Neural cell (in vitro differentiated cells): ENCODE results near the gene KIRREL3. TPM values are rescaled to one million over a fixed set of nuclear protein-coding genes. Genes with fewer than 3 reads are reported as not detected.

ENCODE experiments used
- H2AFZ ChIP-seq: fragments of 200-600, 300-800 bp; sonication (generic), shearing (Covaris generic); 2 replicates; pipeline ENCODE4 v1.6.0; 2014; ENCODE audit warnings: low read depth, mild to moderate bottlenecking, antibody characterized with exemption, low read length, moderate library complexity
- H3F3A ChIP-seq: fragments of 200-600 bp; shearing (Covaris generic); 2 replicates; pipeline ENCODE4 v1.6.1; 2016; ENCODE audit warnings: mild to moderate bottlenecking, moderate library complexity, mixed read lengths, antibody characterized with exemption, low read length; ENCODE audit not compliant: insufficient read depth, poor library complexity, severe bottlenecking
- H3K27ac ChIP-seq: fragments of 200-600, 300-800 bp; sonication (generic), shearing (Covaris generic); 2 replicates; pipeline ENCODE4 v1.5.1; 2014; ENCODE audit warnings: mild to moderate bottlenecking, low read length, moderate library complexity
- H3K27me3 ChIP-seq: fragments of 300-800, 200-600 bp; sonication (generic), shearing (Covaris generic); 2 replicates; pipeline ENCODE4 v1.6.0; 2014; ENCODE audit warnings: mild to moderate bottlenecking, low read depth, low read length, moderate library complexity; ENCODE audit not compliant: insufficient read depth
- H3K36me3 ChIP-seq: fragments of 300-800, 200-600 bp; sonication (generic), shearing (Covaris generic); 2 replicates; pipeline ENCODE4 v1.5.1; 2014; ENCODE audit warnings: mild to moderate bottlenecking, antibody characterized with exemption, low read length, moderate library complexity; ENCODE audit not compliant: insufficient read depth
- H3K4me2 ChIP-seq: fragments of 300-800, 200-600 bp; sonication (generic), shearing (Covaris generic); 2 replicates; pipeline ENCODE4 v1.6.0; 2014; ENCODE audit warnings: mild to moderate bottlenecking, low read length
- H3K4me3 ChIP-seq: fragments of 300-800, 200-600 bp; sonication (generic), shearing (Covaris generic); 2 replicates; pipeline ENCODE4 v1.5.1; 2014; ENCODE audit warnings: mild to moderate bottlenecking, low read length, moderate library complexity
- H3K79me2 ChIP-seq: fragments of 200-600 bp; shearing (Covaris generic); replicated peaks from 2 replicates; pipeline ENCODE4 v1.6.0; 2014; ENCODE audit warnings: mild to moderate bottlenecking, low read length, moderate library complexity; ENCODE audit not compliant: insufficient read depth
- H3K9ac ChIP-seq: fragments of 300-800, 200-600 bp; sonication (generic), shearing (Covaris generic); 2 replicates; pipeline ENCODE4 v1.6.1; 2016; ENCODE audit warnings: mild to moderate bottlenecking, low read length, mixed read lengths
- H3K9me2 ChIP-seq: fragments of 200-600 bp; shearing (Covaris generic); 2 replicates; pipeline ENCODE4 v1.6.1; 2016; ENCODE audit warnings: mild to moderate bottlenecking, low read length, mixed read lengths; ENCODE audit not compliant: insufficient read depth
- H3K9me3 ChIP-seq: fragments of 200-600, 300-800 bp; sonication (generic), shearing (Covaris generic); 2 replicates; pipeline ENCODE4 v1.6.1; 2016; ENCODE audit warnings: mild to moderate bottlenecking, mixed run types, low read length, moderate library complexity, mixed read lengths
- H4K20me1 ChIP-seq: fragments of 200-600 bp; shearing (Covaris generic); 2 replicates; pipeline ENCODE4 v1.6.1; 2016; ENCODE audit warnings: mild to moderate bottlenecking, mixed run types; ENCODE audit not compliant: insufficient read depth
- EP300 ChIP-seq: fragments of 450-650 bp; conservative IDR thresholded peaks from 2 replicates; pipeline ENCODE4 v1.6.1; 2014; ENCODE audit warnings: antibody characterized with exemption, mild to moderate bottlenecking, moderate library complexity; ENCODE audit not compliant: poor library complexity, severe bottlenecking
- EZH2 ChIP-seq: fragments of 200-600, 300-800 bp; shearing (Covaris generic), sonication (generic); IDR thresholded peaks from 2 replicates; pipeline ENCODE4 v1.6.1; 2014; ENCODE audit warnings: antibody characterized with exemption, low read length, borderline replicate concordance, mild to moderate bottlenecking; ENCODE audit not compliant: insufficient read depth, poor library complexity, severe bottlenecking
- MXI1 ChIP-seq: fragments of 450-650 bp; conservative IDR thresholded peaks from 2 replicates; pipeline ENCODE4 v1.6.1; 2014; ENCODE audit warnings: antibody characterized with exemption, mild to moderate bottlenecking; ENCODE audit not compliant: poor library complexity, severe bottlenecking
- RAD21 ChIP-seq: fragments of 450-650 bp; conservative IDR thresholded peaks from 2 replicates; pipeline ENCODE4 v1.6.1; 2014; ENCODE audit warnings: antibody characterized with exemption, mild to moderate bottlenecking, moderate library complexity
- SMC3 ChIP-seq: fragments of 450-650 bp; conservative IDR thresholded peaks from 2 replicates; pipeline ENCODE4 v1.6.1; 2014; ENCODE audit warnings: antibody characterized with exemption, mild to moderate bottlenecking, moderate library complexity; ENCODE audit not compliant: poor library complexity
- TAF1 ChIP-seq: IDR thresholded peaks from 2 replicates; pipeline ENCODE4 v1.6.1; 2012; ENCODE audit warnings: low read depth
- polyA plus RNA-seq: library from polyadenylated mRNA; depleted of rRNA; stranded (reverse); fragments of >200 nt; gene quantifications from 2 replicates; pipeline ENCODE4 v1.2.3, GENCODE V29; 2014
- TF ChIP-seq, protein P1 (sequence below): IDR thresholded peaks from 2 replicates; pipeline ENCODE4 v1.6.1; 2012; ENCODE audit warnings: borderline replicate concordance
- TF ChIP-seq, protein P2 (sequence below): fragments of 450-650 bp; IDR thresholded peaks from 2 replicates; pipeline ENCODE4 v1.5.1; 2014; ENCODE audit warnings: antibody characterized with exemption, mild to moderate bottlenecking, moderate library complexity; ENCODE audit not compliant: poor library complexity, severe bottlenecking

Gene KIRREL3
- polyA plus RNA-seq, 1 donor from 2014 or later: 23.8 TPM

DNA sequence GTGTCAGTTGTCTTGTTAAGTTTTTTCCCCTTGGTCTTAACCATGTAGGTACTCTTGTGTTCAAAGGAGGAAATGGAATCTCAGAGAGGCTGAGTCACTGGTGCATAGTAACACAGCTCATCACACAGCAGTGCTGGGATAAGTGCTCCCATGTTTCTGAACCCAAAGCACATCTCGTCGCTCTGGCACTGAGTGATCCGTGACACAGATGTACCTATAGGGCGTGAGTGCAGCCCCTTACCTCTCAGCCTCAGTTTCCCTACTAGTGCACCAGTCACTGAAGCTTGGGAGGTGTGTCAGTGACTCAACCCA lies 411.1 kb downstream of the KIRREL3 start:
- H3K9ac ChIP-seq: no peak overlapping the region
- no peaks in the 10 kb centered on the region for H4K20me1 ChIP-seq

DNA sequence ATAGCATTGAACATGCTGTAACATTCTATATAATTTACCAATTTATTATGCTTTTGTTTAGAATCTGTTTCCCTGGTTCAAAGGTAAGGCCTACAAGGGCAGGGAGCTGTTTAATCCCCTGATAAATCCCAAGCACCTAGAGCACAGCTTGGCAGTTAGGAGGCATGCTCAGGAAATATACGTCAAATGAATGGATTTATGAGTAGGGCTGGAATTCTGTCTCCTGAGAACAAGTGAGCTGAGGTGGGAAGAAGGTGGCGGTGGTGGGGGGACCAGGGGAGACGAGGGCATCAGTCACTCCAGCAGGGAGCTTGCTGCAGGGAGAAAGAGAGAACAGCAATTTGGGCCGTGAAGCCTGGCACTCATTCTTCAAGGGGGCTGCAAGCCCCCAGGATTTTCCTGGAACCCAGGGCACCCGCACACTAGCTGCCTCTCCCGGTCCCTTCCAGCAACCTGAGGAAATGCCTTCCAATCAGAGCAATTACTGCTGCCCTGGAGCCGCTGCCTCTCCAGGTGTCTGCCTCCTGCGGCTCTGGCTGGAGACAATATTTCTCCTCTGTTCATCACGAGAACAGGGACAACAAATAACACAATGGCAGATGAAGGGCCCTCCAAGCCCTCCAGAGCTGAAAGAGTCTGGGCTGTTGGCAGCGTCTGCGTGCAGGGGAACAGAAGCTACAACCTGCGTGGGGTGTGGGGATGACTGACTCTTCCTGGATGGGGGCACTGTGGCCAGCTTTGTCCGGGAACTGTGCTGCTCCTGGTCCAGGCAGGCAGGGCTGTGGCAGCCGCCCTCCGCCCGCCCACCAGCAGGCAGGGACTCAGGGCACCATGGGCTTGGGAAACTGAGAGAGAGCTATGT lies 411.7 kb downstream of the KIRREL3 start:
- Histone ChIP-seq H2AFZ (no peak overlapping the region), H3K9me3 (no peaks in the 10 kb centered on the region), H3K4me2 (no peak overlapping the region), H3K9me2 (no peaks in the 10 kb centered on the region), H3K9ac (peak overlapping the region; percentile 10), H3K27ac (no peak overlapping the region), H4K20me1 (no peaks in the 10 kb centered on the region), H3K79me2 (no peaks in the 10 kb centered on the region), H3K27me3 (no peaks in the 10 kb centered on the region), H3K36me3 (no peaks in the 10 kb centered on the region), H3F3A (no peaks in the 10 kb centered on the region), H3K4me3 (no peak overlapping the region)
- TF ChIP-seq, protein P1, sequence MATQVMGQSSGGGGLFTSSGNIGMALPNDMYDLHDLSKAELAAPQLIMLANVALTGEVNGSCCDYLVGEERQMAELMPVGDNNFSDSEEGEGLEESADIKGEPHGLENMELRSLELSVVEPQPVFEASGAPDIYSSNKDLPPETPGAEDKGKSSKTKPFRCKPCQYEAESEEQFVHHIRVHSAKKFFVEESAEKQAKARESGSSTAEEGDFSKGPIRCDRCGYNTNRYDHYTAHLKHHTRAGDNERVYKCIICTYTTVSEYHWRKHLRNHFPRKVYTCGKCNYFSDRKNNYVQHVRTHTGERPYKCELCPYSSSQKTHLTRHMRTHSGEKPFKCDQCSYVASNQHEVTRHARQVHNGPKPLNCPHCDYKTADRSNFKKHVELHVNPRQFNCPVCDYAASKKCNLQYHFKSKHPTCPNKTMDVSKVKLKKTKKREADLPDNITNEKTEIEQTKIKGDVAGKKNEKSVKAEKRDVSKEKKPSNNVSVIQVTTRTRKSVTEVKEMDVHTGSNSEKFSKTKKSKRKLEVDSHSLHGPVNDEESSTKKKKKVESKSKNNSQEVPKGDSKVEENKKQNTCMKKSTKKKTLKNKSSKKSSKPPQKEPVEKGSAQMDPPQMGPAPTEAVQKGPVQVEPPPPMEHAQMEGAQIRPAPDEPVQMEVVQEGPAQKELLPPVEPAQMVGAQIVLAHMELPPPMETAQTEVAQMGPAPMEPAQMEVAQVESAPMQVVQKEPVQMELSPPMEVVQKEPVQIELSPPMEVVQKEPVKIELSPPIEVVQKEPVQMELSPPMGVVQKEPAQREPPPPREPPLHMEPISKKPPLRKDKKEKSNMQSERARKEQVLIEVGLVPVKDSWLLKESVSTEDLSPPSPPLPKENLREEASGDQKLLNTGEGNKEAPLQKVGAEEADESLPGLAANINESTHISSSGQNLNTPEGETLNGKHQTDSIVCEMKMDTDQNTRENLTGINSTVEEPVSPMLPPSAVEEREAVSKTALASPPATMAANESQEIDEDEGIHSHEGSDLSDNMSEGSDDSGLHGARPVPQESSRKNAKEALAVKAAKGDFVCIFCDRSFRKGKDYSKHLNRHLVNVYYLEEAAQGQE: peak; percentile 85
- no peak for TF ChIP-seq EZH2

More for the DNA sequence above, 411.1 kb downstream of the KIRREL3 start:
- Histone ChIP-seq H2AFZ (no peak overlapping the region), H3K79me2 (no peaks in the 10 kb centered on the region), H3K36me3 (no peaks in the 10 kb centered on the region), H3K9me3 (no peaks in the 10 kb centered on the region), H3K27ac (no peak overlapping the region), H3F3A (no peaks in the 10 kb centered on the region), H3K4me2 (no peak overlapping the region), H3K27me3 (no peaks in the 10 kb centered on the region), H3K4me3 (no peak overlapping the region), H3K9me2 (no peaks in the 10 kb centered on the region)
- TF ChIP-seq, protein P1: no peak
- no peak for TF ChIP-seq EP300

DNA sequence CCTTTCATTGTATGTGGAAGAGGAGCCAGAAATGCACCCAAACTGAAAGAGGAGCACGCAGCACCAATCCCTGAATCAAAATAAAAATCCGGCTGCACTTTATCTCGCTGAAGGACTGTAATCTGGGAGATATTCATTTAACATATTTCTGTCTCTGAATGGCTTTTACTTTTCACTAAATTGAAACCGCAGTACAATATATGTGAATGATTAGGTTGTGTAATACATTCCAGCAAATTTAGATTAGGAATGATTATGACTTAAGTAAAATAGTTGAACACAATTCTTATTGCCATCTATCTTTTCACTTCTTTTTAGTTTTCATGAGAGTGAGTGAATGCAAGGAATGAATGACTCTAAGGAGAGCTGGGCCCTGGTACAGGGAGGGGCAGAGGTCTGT lies 413.0 kb downstream of the KIRREL3 start:
- H3K4me3 ChIP-seq: no peak overlapping the region
- H3K27ac ChIP-seq: no peak overlapping the region
- no peaks in the 10 kb centered on the region for H3F3A ChIP-seq
- H2AFZ ChIP-seq: no peak overlapping the region
- H3K9ac ChIP-seq: no peak overlapping the region
- no peaks in the 10 kb centered on the region for H3K79me2 ChIP-seq
- no peaks in the 10 kb centered on the region for H3K36me3 ChIP-seq
- no peak overlapping the region for H3K4me2 ChIP-seq
- no peaks in the 10 kb centered on the region for H4K20me1 ChIP-seq
- H3K27me3 ChIP-seq: no peaks in the 10 kb centered on the region
- H3K9me3 ChIP-seq: no peaks in the 10 kb centered on the region
- H3K9me2 ChIP-seq: no peaks in the 10 kb centered on the region
- TF ChIP-seq RAD21: no peak
- TF ChIP-seq, protein P1: no peak
- TF ChIP-seq MXI1: no peak
- TF ChIP-seq, protein P2, sequence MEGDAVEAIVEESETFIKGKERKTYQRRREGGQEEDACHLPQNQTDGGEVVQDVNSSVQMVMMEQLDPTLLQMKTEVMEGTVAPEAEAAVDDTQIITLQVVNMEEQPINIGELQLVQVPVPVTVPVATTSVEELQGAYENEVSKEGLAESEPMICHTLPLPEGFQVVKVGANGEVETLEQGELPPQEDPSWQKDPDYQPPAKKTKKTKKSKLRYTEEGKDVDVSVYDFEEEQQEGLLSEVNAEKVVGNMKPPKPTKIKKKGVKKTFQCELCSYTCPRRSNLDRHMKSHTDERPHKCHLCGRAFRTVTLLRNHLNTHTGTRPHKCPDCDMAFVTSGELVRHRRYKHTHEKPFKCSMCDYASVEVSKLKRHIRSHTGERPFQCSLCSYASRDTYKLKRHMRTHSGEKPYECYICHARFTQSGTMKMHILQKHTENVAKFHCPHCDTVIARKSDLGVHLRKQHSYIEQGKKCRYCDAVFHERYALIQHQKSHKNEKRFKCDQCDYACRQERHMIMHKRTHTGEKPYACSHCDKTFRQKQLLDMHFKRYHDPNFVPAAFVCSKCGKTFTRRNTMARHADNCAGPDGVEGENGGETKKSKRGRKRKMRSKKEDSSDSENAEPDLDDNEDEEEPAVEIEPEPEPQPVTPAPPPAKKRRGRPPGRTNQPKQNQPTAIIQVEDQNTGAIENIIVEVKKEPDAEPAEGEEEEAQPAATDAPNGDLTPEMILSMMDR: no peak
- TF ChIP-seq EP300: no peak
- TF ChIP-seq EZH2: no peak
- TF ChIP-seq TAF1: no peak
- TF ChIP-seq SMC3: no peak
